ENCODE results near the gene BACH2. TPM values are rescaled to one million over a fixed set of nuclear protein-coding genes. Genes with fewer than 3 reads are reported as not detected.

BACH2 gene
- total and polyA plus RNA-seq, 2 experiments from 2014 or later = 1.6 to 5.7 TPM

- TF ChIP-seq, protein P1, sequence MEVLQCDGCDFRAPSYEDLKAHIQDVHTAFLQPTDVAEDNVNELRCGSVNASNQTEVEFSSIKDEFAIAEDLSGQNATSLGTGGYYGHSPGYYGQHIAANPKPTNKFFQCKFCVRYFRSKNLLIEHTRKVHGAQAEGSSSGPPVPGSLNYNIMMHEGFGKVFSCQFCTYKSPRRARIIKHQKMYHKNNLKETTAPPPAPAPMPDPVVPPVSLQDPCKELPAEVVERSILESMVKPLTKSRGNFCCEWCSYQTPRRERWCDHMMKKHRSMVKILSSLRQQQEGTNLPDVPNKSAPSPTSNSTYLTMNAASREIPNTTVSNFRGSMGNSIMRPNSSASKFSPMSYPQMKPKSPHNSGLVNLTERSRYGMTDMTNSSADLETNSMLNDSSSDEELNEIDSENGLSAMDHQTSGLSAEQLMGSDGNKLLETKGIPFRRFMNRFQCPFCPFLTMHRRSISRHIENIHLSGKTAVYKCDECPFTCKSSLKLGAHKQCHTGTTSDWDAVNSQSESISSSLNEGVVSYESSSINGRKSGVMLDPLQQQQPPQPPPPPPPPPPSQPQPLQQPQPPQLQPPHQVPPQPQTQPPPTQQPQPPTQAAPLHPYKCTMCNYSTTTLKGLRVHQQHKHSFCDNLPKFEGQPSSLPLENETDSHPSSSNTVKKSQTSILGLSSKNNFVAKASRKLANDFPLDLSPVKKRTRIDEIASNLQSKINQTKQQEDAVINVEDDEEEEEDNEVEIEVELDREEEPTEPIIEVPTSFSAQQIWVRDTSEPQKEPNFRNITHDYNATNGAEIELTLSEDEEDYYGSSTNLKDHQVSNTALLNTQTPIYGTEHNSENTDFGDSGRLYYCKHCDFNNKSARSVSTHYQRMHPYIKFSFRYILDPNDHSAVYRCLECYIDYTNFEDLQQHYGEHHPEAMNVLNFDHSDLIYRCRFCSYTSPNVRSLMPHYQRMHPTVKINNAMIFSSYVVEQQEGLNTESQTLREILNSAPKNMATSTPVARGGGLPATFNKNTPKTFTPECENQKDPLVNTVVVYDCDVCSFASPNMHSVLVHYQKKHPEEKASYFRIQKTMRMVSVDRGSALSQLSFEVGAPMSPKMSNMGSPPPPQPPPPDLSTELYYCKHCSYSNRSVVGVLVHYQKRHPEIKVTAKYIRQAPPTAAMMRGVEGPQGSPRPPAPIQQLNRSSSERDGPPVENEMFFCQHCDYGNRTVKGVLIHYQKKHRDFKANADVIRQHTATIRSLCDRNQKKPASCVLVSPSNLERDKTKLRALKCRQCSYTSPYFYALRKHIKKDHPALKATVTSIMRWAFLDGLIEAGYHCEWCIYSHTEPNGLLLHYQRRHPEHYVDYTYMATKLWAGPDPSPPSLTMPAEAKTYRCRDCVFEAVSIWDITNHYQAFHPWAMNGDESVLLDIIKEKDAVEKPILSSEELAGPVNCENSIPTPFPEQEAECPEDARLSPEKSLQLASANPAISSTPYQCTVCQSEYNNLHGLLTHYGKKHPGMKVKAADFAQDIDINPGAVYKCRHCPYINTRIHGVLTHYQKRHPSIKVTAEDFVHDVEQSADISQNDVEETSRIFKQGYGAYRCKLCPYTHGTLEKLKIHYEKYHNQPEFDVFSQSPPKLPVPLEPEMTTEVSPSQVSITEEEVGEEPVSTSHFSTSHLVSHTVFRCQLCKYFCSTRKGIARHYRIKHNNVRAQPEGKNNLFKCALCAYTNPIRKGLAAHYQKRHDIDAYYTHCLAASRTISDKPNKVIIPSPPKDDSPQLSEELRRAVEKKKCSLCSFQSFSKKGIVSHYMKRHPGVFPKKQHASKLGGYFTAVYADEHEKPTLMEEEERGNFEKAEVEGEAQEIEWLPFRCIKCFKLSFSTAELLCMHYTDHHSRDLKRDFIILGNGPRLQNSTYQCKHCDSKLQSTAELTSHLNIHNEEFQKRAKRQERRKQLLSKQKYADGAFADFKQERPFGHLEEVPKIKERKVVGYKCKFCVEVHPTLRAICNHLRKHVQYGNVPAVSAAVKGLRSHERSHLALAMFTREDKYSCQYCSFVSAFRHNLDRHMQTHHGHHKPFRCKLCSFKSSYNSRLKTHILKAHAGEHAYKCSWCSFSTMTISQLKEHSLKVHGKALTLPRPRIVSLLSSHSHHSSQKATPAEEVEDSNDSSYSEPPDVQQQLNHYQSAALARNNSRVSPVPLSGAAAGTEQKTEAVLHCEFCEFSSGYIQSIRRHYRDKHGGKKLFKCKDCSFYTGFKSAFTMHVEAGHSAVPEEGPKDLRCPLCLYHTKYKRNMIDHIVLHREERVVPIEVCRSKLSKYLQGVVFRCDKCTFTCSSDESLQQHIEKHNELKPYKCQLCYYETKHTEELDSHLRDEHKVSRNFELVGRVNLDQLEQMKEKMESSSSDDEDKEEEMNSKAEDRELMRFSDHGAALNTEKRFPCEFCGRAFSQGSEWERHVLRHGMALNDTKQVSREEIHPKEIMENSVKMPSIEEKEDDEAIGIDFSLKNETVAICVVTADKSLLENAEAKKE (CRISPR knock-in tag; IDR thresholded peaks at IDR 0.05) = no peak
- TF ChIP-seq JUNB (IDR thresholded peaks at IDR 0.05; ENCODE audit: unreplicated experiment) (no peak), STAT1 (IDR thresholded peaks at IDR 0.05; ENCODE audit: unreplicated experiment) (no peak), ZNF114 (CRISPR knock-in tag; IDR thresholded peaks at IDR 0.05) (no peak), NANOG (IDR thresholded peaks at IDR 0.05; ENCODE audit: borderline replicate concordance) (no peak)
These were observed 75.2 kb downstream of the BACH2 start (continued) for GRCh38 chr6:90221403-90221802.

DNA sequence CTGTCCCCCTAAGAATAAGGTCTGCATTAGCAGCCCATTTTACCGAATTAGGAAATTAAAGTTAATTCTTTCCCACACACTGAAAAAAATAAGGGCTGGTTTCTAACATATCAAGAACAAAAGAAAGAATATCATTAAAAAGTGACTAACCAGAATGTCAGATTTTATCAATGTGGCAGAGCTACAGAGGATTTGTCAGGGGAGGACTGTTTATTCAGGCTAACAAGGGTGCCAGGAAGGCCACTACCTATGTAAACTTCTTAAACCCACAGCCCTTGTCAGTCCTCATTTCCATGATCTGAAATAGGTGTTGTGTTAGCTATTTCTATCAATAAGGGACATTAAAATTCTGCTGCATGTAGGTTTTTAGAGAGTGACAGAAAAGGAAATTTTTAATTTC, 76.4 kb downstream of the BACH2 start:
- Histone ChIP-seq H3K4me3 (no peak overlapping the region), H3K27ac (ENCODE audit: low read depth) (0 out of 2 replicates have a peak overlapping the region, but pooled peaks have one; percentile 96), H3K4me2 (no peak overlapping the region; the same call in 1 of the 2 replicates), H3K4me1 (ENCODE audit: insufficient read depth) (peaks cover 51% of the 10 kb centered on the region), H3F3A (replicated peaks; ENCODE audit: low read depth) (no peaks in the 10 kb centered on the region), H4K20me1 (replicated peaks; ENCODE audit: insufficient read depth) (no peaks in the 10 kb centered on the region), H3K79me2 (replicated peaks; ENCODE audit: insufficient read depth) (no peaks in the 10 kb centered on the region), H3K36me3 (ENCODE audit: insufficient read depth) (peaks cover 3% of the 10 kb centered on the region; the same call in 1 of the 2 replicates), H3K27me3 (ENCODE audit: insufficient read depth) (no peaks in the 10 kb centered on the region), H3K9me2 (ENCODE audit: insufficient read depth) (no peaks in the 10 kb centered on the region), H2AFZ (no peak overlapping the region)
- Mint-ChIP-seq H3K4me1 (peaks cover 3% of the 10 kb centered on the region; the same call in 2 of the 3 replicates), H3K27me3 (ENCODE audit: insufficient read depth, low read depth, poor library complexity) (peaks cover 1% of the 10 kb centered on the region), H3K27ac (no peak overlapping the region), H3K9me3 (peaks cover 20% of the 10 kb centered on the region), H3K36me3 (ENCODE audit: low read depth) (peaks cover 19% of the 10 kb centered on the region), H3K4me3 (no peak overlapping the region)
- DNase-seq (ENCODE audit: low spot score) (no peak), ATAC-seq (no peak)
- TF ChIP-seq, protein P2, sequence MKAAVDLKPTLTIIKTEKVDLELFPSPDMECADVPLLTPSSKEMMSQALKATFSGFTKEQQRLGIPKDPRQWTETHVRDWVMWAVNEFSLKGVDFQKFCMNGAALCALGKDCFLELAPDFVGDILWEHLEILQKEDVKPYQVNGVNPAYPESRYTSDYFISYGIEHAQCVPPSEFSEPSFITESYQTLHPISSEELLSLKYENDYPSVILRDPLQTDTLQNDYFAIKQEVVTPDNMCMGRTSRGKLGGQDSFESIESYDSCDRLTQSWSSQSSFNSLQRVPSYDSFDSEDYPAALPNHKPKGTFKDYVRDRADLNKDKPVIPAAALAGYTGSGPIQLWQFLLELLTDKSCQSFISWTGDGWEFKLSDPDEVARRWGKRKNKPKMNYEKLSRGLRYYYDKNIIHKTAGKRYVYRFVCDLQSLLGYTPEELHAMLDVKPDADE (IDR thresholded peaks at IDR 0.05) = no peak
- TF ChIP-seq, protein P3, sequence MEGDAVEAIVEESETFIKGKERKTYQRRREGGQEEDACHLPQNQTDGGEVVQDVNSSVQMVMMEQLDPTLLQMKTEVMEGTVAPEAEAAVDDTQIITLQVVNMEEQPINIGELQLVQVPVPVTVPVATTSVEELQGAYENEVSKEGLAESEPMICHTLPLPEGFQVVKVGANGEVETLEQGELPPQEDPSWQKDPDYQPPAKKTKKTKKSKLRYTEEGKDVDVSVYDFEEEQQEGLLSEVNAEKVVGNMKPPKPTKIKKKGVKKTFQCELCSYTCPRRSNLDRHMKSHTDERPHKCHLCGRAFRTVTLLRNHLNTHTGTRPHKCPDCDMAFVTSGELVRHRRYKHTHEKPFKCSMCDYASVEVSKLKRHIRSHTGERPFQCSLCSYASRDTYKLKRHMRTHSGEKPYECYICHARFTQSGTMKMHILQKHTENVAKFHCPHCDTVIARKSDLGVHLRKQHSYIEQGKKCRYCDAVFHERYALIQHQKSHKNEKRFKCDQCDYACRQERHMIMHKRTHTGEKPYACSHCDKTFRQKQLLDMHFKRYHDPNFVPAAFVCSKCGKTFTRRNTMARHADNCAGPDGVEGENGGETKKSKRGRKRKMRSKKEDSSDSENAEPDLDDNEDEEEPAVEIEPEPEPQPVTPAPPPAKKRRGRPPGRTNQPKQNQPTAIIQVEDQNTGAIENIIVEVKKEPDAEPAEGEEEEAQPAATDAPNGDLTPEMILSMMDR (conservative IDR thresholded peaks at IDR 0.05; ENCODE audit: low read depth in 2 of 2) = no peak
- TF ChIP-seq EZH2 (IDR thresholded peaks at IDR 0.05; ENCODE audit: low read depth, unreplicated experiment) = no peak

All from GM23338 (cell line).